HEK293 (cell line): Measurements from ENCODE around the gene C6orf47.

Experiments used
- CTCF ChIA-PET: fragments of 350-600 bp; formaldehyde crosslinking; extraction: SDS; loops from one replicate; lab custom pipeline; 2021; ENCODE audit warnings: antibody characterized with exemption; lab: Yijun Ruan, JAX
- POLR2A ChIA-PET: fragments of 300-600 bp; formaldehyde crosslinking; extraction: SDS; loops from one replicate; lab custom pipeline; 2020; ENCODE audit warnings: antibody characterized with exemption, inconsistent platforms; lab: Yijun Ruan, JAX
- H3K27ac ChIP-seq: fragments of 200-500 bp; sonication (Bioruptor generic); 2 replicates; pipeline ENCODE4 v1.5.1; 2014; ENCODE audit warnings: low read depth, low read length, control low read depth, inconsistent platforms; ENCODE audit errors: extremely low read depth
- H3K36me3 ChIP-seq, 2 experiments: fragments of 200-500 bp in 1 of 2; sonication (Bioruptor generic) in 1 of 2; 1 replicate in 1 of 2; 2 replicates in 1 of 2; pipeline ENCODE4 v1.5.1; 2014 to 2017; ENCODE audit warnings: inconsistent platforms in 2 of 2, low read length in 2 of 2; ENCODE audit not compliant: control insufficient read depth in 2 of 2, insufficient read depth in 1 of 2
- H3K4me1 ChIP-seq: fragments of 200-500 bp; sonication (Bioruptor generic); 2 replicates; pipeline ENCODE4 v1.5.1; 2014; ENCODE audit warnings: mild to moderate bottlenecking, low read length, inconsistent platforms; ENCODE audit not compliant: control insufficient read depth, insufficient read depth
- H3K4me3 ChIP-seq: 2 replicates; pipeline ENCODE4 v1.5.1; 2011; ENCODE audit warnings: low read depth, mild to moderate bottlenecking, control low read depth, low read length, moderate library complexity
- H3K9me3 ChIP-seq: fragments of 200-500 bp; sonication (Bioruptor generic); 2 replicates; pipeline ENCODE4 v1.5.1; 2014; ENCODE audit warnings: low read depth, low read length, inconsistent platforms; ENCODE audit not compliant: control insufficient read depth, insufficient read depth
- BCL11A ChIP-seq: fragments of 450-650 bp; formaldehyde crosslinking; IDR thresholded peaks from 2 replicates; pipeline ENCODE4 v1.5.1; 2016; ENCODE audit warnings: low read depth, missing biosample characterization, missing genetic modification characterization
- EGR2 ChIP-seq: fragments of 450-650 bp; formaldehyde crosslinking; IDR thresholded peaks from 2 replicates; pipeline ENCODE4 v1.5.1; 2016; ENCODE audit warnings: low read depth, missing biosample characterization, missing genetic modification characterization
- IKZF3 ChIP-seq: fragments of 450-650 bp; IDR thresholded peaks from 2 replicates; pipeline ENCODE4 v1.5.0; 2018; ENCODE audit warnings: missing biosample characterization, mild to moderate bottlenecking, missing genetic modification characterization, moderate library complexity
- SALL2 ChIP-seq: fragments of 450-650 bp; formaldehyde crosslinking; IDR thresholded peaks from 2 replicates; pipeline ENCODE4 v1.5.0; 2017; ENCODE audit warnings: missing biosample characterization, mild to moderate bottlenecking, missing genetic modification characterization, borderline replicate concordance
- SCRT1 ChIP-seq: fragments of 450-650 bp; formaldehyde crosslinking; IDR thresholded peaks from 2 replicates; pipeline ENCODE4 v1.5.1; 2016; ENCODE audit warnings: missing biosample characterization, missing genetic modification characterization, borderline replicate concordance
- SCRT2 ChIP-seq: fragments of 450-650 bp; formaldehyde crosslinking; IDR thresholded peaks from 2 replicates; pipeline ENCODE4 v1.5.1; 2016; ENCODE audit warnings: missing biosample characterization, missing genetic modification characterization
- SP7 ChIP-seq: fragments of 450-650 bp; formaldehyde crosslinking; IDR thresholded peaks from 2 replicates; pipeline ENCODE4 v1.5.1; 2016; ENCODE audit warnings: missing biosample characterization, missing genetic modification characterization
- YY1 ChIP-seq: fragments of 450-650 bp; formaldehyde crosslinking; IDR thresholded peaks from 2 replicates; pipeline ENCODE4 v1.5.1; 2018; ENCODE audit warnings: missing biosample characterization, missing genetic modification characterization
- ZNF221 ChIP-seq: fragments of 450-650 bp; formaldehyde crosslinking; IDR thresholded peaks from 2 replicates; pipeline ENCODE4 v1.5.1; 2017; ENCODE audit warnings: missing biosample characterization, missing genetic modification characterization, borderline replicate concordance
- ZNF335 ChIP-seq: fragments of 450-650 bp; formaldehyde crosslinking; conservative IDR thresholded peaks from 2 replicates; pipeline ENCODE4 v1.5.1; 2016; ENCODE audit warnings: missing biosample characterization, missing genetic modification characterization
- ZNF558 ChIP-seq: fragments of 450-650 bp; formaldehyde crosslinking; IDR thresholded peaks from 2 replicates; pipeline ENCODE4 v1.5.1; 2016; ENCODE audit warnings: missing biosample characterization, missing genetic modification characterization
- ZXDB ChIP-seq: fragments of 450-650 bp; formaldehyde crosslinking; IDR thresholded peaks from 2 replicates; pipeline ENCODE4 v1.5.1; 2016; ENCODE audit warnings: missing biosample characterization, missing genetic modification characterization
- TF ChIP-seq, protein P1 (sequence below): fragments of 450-650 bp; IDR thresholded peaks from 2 replicates; pipeline ENCODE4 v1.5.1; 2018; ENCODE audit warnings: missing biosample characterization, mild to moderate bottlenecking, missing genetic modification characterization
- TF ChIP-seq, protein P2 (sequence below): fragments of 450-650 bp; formaldehyde crosslinking; IDR thresholded peaks from 2 replicates; pipeline ENCODE4 v1.5.1; 2016; ENCODE audit warnings: missing biosample characterization, missing genetic modification characterization
- TF ChIP-seq, protein P3 (sequence below): fragments of 450-650 bp; formaldehyde crosslinking; IDR thresholded peaks from 2 replicates; pipeline ENCODE4 v1.5.1; 2017; ENCODE audit warnings: missing biosample characterization, mild to moderate bottlenecking, missing genetic modification characterization, moderate library complexity
- TF ChIP-seq, protein P4 (sequence below): fragments of 450-650 bp; formaldehyde crosslinking; IDR thresholded peaks from 2 replicates; pipeline ENCODE4 v1.5.1; 2017; ENCODE audit warnings: missing biosample characterization, missing genetic modification characterization
- TF ChIP-seq, protein P5 (sequence below): fragments of 450-650 bp; formaldehyde crosslinking; IDR thresholded peaks from 2 replicates; pipeline ENCODE4 v1.5.1; 2016; ENCODE audit warnings: missing biosample characterization, missing genetic modification characterization
- TF ChIP-seq, protein P6 (sequence below): fragments of 450-650 bp; formaldehyde crosslinking; IDR thresholded peaks from 2 replicates; pipeline ENCODE4 v1.5.1; 2016; ENCODE audit warnings: missing biosample characterization, missing genetic modification characterization
- TF ChIP-seq, protein P7 (sequence below): fragments of 450-650 bp; formaldehyde crosslinking; IDR thresholded peaks from 2 replicates; pipeline ENCODE4 v1.5.1; 2016; ENCODE audit warnings: missing biosample characterization, missing genetic modification characterization, low read depth
- TF ChIP-seq, protein P8 (sequence below): fragments of 450-650 bp; formaldehyde crosslinking; IDR thresholded peaks from 2 replicates; pipeline ENCODE4 v1.5.1; 2016; ENCODE audit warnings: missing biosample characterization, missing genetic modification characterization

Gene C6orf47

DNA sequence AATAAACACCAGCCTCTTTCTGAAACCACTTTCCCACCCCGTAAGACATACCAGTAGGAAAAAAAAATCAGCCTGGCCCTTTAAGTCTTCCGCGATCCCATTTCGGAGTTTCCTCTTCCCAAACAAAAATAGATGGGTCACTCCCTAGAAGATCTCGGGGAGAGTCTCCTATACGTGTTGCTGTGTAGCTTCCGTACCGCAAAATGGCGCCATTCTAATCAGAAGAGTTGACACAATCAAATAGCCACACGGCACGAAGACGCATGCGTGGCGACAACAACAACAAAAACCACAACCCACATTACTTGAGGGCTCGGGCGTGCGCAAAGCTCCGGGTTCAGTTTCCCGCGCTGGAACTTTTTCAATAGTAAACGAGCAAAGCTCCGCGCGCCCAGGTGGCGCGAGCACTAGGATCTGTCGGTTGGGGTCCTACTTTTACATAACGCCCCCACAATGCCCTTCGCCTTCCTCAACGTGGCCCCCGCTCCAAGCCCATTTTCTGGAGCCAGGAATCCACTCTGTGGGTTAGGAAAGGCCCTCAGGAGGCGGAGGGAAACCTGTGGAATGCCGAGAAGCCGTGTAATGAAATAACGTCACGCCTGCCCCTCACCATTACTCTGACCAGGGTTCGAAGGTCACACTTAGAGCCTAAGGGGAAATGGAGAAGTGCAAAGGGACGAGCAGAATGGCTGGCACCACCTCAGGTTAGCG, 4.4 kb upstream of the C6orf47 start, which contains the start of gene GPANK1:
Gene GPANK1, minus strand, starts transcription at position 208 of the 711 bp plus-strand sequence. CDS start 519 bp downstream, outside the sequence.
- CTCF ChIA-PET, result interaction anchor here (0.7 to 1.6 kb wide), 6 partner anchors 9 to 125 kb away, joined by 3 to 8 read pairs (median 4); partner anchors contain the start of genes APOM and BAG6
- TF ChIP-seq SALL2 (tag by site-specific recombination), result no peak
- TF ChIP-seq, protein P1, sequence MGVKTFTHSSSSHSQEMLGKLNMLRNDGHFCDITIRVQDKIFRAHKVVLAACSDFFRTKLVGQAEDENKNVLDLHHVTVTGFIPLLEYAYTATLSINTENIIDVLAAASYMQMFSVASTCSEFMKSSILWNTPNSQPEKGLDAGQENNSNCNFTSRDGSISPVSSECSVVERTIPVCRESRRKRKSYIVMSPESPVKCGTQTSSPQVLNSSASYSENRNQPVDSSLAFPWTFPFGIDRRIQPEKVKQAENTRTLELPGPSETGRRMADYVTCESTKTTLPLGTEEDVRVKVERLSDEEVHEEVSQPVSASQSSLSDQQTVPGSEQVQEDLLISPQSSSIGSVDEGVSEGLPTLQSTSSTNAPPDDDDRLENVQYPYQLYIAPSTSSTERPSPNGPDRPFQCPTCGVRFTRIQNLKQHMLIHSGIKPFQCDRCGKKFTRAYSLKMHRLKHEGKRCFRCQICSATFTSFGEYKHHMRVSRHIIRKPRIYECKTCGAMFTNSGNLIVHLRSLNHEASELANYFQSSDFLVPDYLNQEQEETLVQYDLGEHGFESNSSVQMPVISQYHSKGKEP (tag by site-specific recombination), result 0 out of 2 replicates have a peak, but pooled peaks have one; percentile 49
- peak; percentile 52 for TF ChIP-seq EGR2 (tag by site-specific recombination)
- 0 out of 2 replicates have a peak, but pooled peaks have one; percentile 12 for TF ChIP-seq SP7 (tag by site-specific recombination)
- TF ChIP-seq ZXDB (tag by site-specific recombination), result peak; percentile 44
- TF ChIP-seq, protein P2, sequence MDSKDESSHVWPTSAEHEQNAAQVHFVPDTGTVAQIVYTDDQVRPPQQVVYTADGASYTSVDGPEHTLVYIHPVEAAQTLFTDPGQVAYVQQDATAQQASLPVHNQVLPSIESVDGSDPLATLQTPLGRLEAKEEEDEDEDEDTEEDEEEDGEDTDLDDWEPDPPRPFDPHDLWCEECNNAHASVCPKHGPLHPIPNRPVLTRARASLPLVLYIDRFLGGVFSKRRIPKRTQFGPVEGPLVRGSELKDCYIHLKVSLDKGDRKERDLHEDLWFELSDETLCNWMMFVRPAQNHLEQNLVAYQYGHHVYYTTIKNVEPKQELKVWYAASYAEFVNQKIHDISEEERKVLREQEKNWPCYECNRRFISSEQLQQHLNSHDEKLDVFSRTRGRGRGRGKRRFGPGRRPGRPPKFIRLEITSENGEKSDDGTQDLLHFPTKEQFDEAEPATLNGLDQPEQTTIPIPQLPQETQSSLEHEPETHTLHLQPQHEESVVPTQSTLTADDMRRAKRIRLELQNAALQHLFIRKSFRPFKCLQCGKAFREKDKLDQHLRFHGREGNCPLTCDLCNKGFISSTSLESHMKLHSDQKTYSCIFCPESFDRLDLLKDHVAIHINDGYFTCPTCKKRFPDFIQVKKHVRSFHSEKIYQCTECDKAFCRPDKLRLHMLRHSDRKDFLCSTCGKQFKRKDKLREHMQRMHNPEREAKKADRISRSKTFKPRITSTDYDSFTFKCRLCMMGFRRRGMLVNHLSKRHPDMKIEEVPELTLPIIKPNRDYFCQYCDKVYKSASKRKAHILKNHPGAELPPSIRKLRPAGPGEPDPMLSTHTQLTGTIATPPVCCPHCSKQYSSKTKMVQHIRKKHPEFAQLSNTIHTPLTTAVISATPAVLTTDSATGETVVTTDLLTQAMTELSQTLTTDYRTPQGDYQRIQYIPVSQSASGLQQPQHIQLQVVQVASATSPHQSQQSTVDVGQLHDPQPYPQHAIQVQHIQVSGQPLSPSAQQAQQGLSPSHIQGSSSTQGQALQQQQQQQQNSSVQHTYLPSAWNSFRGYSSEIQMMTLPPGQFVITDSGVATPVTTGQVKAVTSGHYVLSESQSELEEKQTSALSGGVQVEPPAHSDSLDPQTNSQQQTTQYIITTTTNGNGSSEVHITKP (tag by site-specific recombination), result peak; percentile 49; the same call in 1 of the 2 replicates
- TF ChIP-seq, protein P3, sequence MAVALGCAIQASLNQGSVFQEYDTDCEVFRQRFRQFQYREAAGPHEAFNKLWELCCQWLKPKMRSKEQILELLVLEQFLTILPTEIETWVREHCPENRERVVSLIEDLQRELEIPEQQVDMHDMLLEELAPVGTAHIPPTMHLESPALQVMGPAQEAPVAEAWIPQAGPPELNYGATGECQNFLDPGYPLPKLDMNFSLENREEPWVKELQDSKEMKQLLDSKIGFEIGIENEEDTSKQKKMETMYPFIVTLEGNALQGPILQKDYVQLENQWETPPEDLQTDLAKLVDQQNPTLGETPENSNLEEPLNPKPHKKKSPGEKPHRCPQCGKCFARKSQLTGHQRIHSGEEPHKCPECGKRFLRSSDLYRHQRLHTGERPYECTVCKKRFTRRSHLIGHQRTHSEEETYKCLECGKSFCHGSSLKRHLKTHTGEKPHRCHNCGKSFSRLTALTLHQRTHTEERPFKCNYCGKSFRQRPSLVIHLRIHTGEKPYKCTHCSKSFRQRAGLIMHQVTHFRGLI (tag by site-specific recombination), result peak; percentile 98
- no peak for TF ChIP-seq ZNF221 (tag by site-specific recombination)
- TF ChIP-seq ZNF335, result peak; percentile 20
- TF ChIP-seq, protein P4, sequence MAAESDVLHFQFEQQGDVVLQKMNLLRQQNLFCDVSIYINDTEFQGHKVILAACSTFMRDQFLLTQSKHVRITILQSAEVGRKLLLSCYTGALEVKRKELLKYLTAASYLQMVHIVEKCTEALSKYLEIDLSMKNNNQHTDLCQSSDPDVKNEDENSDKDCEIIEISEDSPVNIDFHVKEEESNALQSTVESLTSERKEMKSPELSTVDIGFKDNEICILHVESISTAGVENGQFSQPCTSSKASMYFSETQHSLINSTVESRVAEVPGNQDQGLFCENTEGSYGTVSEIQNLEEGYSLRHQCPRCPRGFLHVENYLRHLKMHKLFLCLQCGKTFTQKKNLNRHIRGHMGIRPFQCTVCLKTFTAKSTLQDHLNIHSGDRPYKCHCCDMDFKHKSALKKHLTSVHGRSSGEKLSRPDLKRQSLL (tag by site-specific recombination), result 0 out of 2 replicates have a peak, but pooled peaks have one; percentile 51
- peak; percentile 95 for TF ChIP-seq SCRT1 (tag by site-specific recombination)
- 0 out of 2 replicates have a peak, but pooled peaks have one; percentile 37 for TF ChIP-seq ZNF558
- TF ChIP-seq, protein P5, sequence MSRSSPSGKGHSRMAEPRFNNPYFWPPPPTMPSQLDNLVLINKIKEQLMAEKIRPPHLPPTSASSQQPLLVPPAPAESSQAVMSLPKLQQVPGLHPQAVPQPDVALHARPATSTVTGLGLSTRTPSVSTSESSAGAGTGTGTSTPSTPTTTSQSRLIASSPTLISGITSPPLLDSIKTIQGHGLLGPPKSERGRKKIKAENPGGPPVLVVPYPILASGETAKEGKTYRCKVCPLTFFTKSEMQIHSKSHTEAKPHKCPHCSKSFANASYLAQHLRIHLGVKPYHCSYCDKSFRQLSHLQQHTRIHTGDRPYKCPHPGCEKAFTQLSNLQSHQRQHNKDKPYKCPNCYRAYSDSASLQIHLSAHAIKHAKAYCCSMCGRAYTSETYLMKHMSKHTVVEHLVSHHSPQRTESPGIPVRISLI (tag by site-specific recombination), result peak; percentile 88
- TF ChIP-seq, protein P6, sequence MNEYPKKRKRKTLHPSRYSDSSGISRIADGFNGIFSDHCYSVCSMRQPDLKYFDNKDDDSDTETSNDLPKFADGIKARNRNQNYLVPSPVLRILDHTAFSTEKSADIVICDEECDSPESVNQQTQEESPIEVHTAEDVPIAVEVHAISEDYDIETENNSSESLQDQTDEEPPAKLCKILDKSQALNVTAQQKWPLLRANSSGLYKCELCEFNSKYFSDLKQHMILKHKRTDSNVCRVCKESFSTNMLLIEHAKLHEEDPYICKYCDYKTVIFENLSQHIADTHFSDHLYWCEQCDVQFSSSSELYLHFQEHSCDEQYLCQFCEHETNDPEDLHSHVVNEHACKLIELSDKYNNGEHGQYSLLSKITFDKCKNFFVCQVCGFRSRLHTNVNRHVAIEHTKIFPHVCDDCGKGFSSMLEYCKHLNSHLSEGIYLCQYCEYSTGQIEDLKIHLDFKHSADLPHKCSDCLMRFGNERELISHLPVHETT (tag by site-specific recombination), result 0 out of 2 replicates have a peak, but pooled peaks have one; percentile 21
- peak; percentile 67 for TF ChIP-seq IKZF3 (tag by site-specific recombination)
- TF ChIP-seq YY1, result peak; percentile 71; the same call in 1 of the 2 replicates
- TF ChIP-seq, protein P7, sequence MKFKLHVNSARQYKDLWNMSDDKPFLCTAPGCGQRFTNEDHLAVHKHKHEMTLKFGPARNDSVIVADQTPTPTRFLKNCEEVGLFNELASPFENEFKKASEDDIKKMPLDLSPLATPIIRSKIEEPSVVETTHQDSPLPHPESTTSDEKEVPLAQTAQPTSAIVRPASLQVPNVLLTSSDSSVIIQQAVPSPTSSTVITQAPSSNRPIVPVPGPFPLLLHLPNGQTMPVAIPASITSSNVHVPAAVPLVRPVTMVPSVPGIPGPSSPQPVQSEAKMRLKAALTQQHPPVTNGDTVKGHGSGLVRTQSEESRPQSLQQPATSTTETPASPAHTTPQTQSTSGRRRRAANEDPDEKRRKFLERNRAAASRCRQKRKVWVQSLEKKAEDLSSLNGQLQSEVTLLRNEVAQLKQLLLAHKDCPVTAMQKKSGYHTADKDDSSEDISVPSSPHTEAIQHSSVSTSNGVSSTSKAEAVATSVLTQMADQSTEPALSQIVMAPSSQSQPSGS, result no peak
- TF ChIP-seq BCL11A, result 0 out of 2 replicates have a peak, but pooled peaks have one; percentile 37
- peak; percentile 99 for TF ChIP-seq SCRT2 (tag by site-specific recombination)
- TF ChIP-seq, protein P8, sequence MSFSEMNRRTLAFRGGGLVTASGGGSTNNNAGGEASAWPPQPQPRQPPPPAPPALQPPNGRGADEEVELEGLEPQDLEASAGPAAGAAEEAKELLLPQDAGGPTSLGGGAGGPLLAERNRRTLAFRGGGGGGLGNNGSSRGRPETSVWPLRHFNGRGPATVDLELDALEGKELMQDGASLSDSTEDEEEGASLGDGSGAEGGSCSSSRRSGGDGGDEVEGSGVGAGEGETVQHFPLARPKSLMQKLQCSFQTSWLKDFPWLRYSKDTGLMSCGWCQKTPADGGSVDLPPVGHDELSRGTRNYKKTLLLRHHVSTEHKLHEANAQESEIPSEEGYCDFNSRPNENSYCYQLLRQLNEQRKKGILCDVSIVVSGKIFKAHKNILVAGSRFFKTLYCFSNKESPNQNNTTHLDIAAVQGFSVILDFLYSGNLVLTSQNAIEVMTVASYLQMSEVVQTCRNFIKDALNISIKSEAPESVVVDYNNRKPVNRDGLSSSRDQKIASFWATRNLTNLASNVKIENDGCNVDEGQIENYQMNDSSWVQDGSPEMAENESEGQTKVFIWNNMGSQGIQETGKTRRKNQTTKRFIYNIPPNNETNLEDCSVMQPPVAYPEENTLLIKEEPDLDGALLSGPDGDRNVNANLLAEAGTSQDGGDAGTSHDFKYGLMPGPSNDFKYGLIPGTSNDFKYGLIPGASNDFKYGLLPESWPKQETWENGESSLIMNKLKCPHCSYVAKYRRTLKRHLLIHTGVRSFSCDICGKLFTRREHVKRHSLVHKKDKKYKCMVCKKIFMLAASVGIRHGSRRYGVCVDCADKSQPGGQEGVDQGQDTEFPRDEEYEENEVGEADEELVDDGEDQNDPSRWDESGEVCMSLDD (tag by site-specific recombination), result peak; percentile 81

More for the DNA sequence above, 4.4 kb upstream of the C6orf47 start, which contains the start of gene GPANK1:
- peak within 1 kb of the TSS; percentile 92 for H3K27ac ChIP-seq
- peak within 1 kb of the TSS; percentile 92 for H3K4me3 ChIP-seq
- H3K9me3 ChIP-seq, result no peaks in the 10 kb centered on the region
- peaks cover 22 to 56% of the 10 kb centered on the region in 2 experiments for H3K36me3 ChIP-seq
- POLR2A ChIA-PET, result interaction anchor here (0.6 to 7.4 kb wide), 26 partner anchors 8 to 525 kb away, joined by 3 to 180 read pairs (median 6); partner anchors contain the start of genes ABHD16A, APOM, ATP6V1G2 and BAG6
- peaks cover 6% of the 10 kb centered on the region; the same call in 1 of the 2 replicates for H3K4me1 ChIP-seq
